DOHH2 (cell line): ENCODE data around the gene DDN.

Source experiments
- H3F3A ChIP-seq: fragments of 200-600 bp; sonication (generic), shearing (Covaris generic); 2 replicates; pipeline ENCODE4 v1.6.0; 2016; ENCODE audit warnings: antibody characterized with exemption, mild to moderate bottlenecking; ENCODE audit not compliant: control insufficient read depth, insufficient read depth
- H3K27ac ChIP-seq: fragments of 200-600 bp; sonication (generic); 2 replicates; pipeline ENCODE4 v1.5.1; 2014; ENCODE audit warnings: low read depth, mild to moderate bottlenecking, low read length, moderate library complexity
- H3K27me3 ChIP-seq: fragments of 200-600 bp; sonication (generic); 2 replicates; pipeline ENCODE4 v1.6.1; 2014; ENCODE audit warnings: mild to moderate bottlenecking, low read length, mixed read lengths; ENCODE audit not compliant: control insufficient read depth
- H3K36me3 ChIP-seq: fragments of 200-600 bp; sonication (generic); 2 replicates; pipeline ENCODE4 v1.6.1; 2014; ENCODE audit warnings: mild to moderate bottlenecking, low read length, moderate library complexity, mixed read lengths; ENCODE audit not compliant: control insufficient read depth
- H3K4me1 ChIP-seq: fragments of 200-600 bp; sonication (generic); 2 replicates; pipeline ENCODE4 v1.6.1; 2014; ENCODE audit warnings: mild to moderate bottlenecking, low read length, mixed read lengths; ENCODE audit not compliant: control insufficient read depth
- H3K4me2 ChIP-seq: fragments of 200-600 bp; sonication (generic); 2 replicates; pipeline ENCODE4 v1.6.0; 2014; ENCODE audit warnings: mild to moderate bottlenecking, low read length, moderate library complexity
- H3K4me3 ChIP-seq: fragments of 200-600 bp; sonication (generic); 2 replicates; pipeline ENCODE4 v1.5.1; 2014; ENCODE audit warnings: mild to moderate bottlenecking, low read length, mixed read lengths
- H3K79me2 ChIP-seq: fragments of 200-600 bp; sonication (generic); 2 replicates; pipeline ENCODE4 v1.6.1; 2014; ENCODE audit warnings: mild to moderate bottlenecking, low read length, mixed read lengths; ENCODE audit not compliant: control insufficient read depth
- H3K9me2 ChIP-seq: fragments of 200-600 bp; sonication (generic); replicated peaks from 2 replicates; pipeline ENCODE4 v1.6.1; 2014; ENCODE audit warnings: mild to moderate bottlenecking, low read length, mixed read lengths; ENCODE audit not compliant: control insufficient read depth
- H3K9me3 ChIP-seq: fragments of 200-600 bp; sonication (generic); 2 replicates; pipeline ENCODE4 v1.6.1; 2014; ENCODE audit warnings: antibody characterized with exemption, low read length, mixed read lengths; ENCODE audit not compliant: control insufficient read depth, insufficient read depth
- H4K20me1 ChIP-seq: fragments of 200-600 bp; sonication (generic); 2 replicates; pipeline ENCODE4 v1.6.0; 2014; ENCODE audit warnings: low read depth, mild to moderate bottlenecking, antibody characterized with exemption, low read length, moderate library complexity; ENCODE audit not compliant: control insufficient read depth, insufficient read depth
- EZH2phosphoT487 ChIP-seq: fragments of 200-600 bp; sonication (generic); IDR thresholded peaks from 2 replicates; pipeline ENCODE4 v1.6.1; 2017; ENCODE audit warnings: borderline replicate concordance, mild to moderate bottlenecking, antibody characterized with exemption, low read length, moderate library complexity, mixed read lengths
- TF ChIP-seq, protein P1 (sequence below): fragments of 200-600 bp; sonication (generic); IDR thresholded peaks from one replicate; pipeline ENCODE4 v1.5.1; 2014; ENCODE audit warnings: antibody characterized with exemption, mild to moderate bottlenecking, low read depth, low read length; ENCODE audit not compliant: poor library complexity, severe bottlenecking

The DDN gene

DNA sequence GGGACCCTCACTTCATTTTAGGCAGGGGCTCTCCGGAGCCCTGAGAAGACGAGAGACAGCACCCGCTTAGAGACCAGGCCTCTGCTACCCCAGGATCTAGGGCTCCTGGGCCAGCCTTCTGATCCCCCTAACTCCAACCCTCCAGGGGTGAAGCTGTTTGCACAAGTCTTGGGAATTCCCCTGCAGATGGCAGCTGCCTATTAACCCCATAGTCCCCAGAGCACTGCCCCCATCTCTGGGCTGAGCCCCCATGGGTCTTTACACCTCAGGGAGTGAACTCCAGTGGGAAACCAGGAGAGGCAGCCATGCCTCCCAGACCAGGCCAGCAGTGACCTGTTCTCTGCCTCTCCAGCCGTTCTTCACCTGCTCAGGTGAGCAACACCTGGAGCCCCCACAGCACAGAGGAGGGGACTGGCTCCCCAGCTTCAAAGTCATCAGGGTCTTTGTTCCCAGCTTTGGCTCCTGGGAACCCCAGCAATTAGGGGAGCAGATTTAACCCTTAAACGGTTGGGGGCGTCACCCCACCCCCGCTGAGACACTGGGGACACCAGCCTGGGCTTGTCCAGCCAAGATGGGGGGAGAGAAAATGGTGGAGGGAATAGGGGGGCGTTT lies 29.9 kb downstream of the DDN start:
- Histone ChIP-seq H3K4me2 (no peak overlapping the region), H3F3A (no peaks in the 10 kb centered on the region; the same call in 1 of the 2 replicates), H3K9me3 (no peaks in the 10 kb centered on the region), H3K9me2 (no peaks in the 10 kb centered on the region), H3K36me3 (no peaks in the 10 kb centered on the region), H3K4me1 (peaks cover 36% of the 10 kb centered on the region), H3K4me3 (no peak overlapping the region), H3K27ac (no peak overlapping the region), H4K20me1 (no peaks in the 10 kb centered on the region; the same call in 1 of the 2 replicates), H3K27me3 (peaks cover 56% of the 10 kb centered on the region), H3K79me2 (no peaks in the 10 kb centered on the region)
- no peak; the same call in 1 of the 2 replicates for TF ChIP-seq EZH2phosphoT487

DNA sequence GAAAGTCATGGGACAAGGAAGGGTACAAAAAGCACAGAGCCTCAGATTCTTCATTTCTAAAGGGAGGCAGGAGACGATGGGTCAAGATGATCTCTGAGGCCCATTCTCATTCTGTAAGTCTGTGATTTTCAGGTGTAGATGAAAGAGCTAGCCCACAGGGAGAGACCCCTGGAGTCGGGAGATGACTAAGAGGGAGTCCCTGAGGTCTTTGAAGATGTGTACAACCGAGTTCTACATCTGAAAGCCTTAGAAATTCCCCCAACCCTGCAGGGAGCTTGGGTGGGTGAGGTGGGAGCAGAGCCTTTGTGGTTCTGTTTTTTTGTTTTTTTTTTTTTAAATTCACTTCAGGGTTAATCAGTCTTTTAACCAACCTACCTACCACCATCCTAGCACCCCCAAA lies 30.7 kb downstream of the DDN start:
- Histone ChIP-seq H3K27me3 (peaks cover 49% of the 10 kb centered on the region), H3K4me2 (no peak overlapping the region)

DNA sequence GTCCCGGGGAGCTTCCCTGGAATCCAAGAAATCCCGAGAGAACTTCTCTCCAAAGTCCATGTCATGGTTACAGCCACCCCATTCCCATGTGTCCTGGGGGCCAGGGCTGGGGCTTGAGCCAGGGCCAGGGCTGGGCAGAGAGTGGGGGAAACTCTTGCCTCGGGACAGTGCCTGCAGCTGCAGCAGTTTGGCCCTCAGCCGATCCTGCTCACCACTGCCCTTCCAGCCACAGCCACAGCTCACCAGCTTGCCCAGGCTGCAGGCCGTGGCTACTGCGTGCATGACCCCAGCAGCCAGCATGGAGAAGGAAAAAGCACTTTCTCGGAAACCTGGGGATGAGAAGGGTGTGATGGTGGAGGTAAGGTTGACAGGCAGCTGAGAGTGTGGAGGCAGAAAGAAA lies 31.2 kb downstream of the DDN start:
- H3K4me1 ChIP-seq: peaks cover 36% of the 10 kb centered on the region
- no peak overlapping the region for H3K4me2 ChIP-seq
- H3K9me2 ChIP-seq: no peaks in the 10 kb centered on the region
- H3K36me3 ChIP-seq: no peaks in the 10 kb centered on the region
- H3K4me3 ChIP-seq: no peak overlapping the region
- peaks cover 44% of the 10 kb centered on the region for H3K27me3 ChIP-seq
- H3K27ac ChIP-seq: no peak overlapping the region
- no peaks in the 10 kb centered on the region; the same call in 1 of the 2 replicates for H3F3A ChIP-seq
- no peak for TF ChIP-seq EZH2phosphoT487
- TF ChIP-seq, protein P1, sequence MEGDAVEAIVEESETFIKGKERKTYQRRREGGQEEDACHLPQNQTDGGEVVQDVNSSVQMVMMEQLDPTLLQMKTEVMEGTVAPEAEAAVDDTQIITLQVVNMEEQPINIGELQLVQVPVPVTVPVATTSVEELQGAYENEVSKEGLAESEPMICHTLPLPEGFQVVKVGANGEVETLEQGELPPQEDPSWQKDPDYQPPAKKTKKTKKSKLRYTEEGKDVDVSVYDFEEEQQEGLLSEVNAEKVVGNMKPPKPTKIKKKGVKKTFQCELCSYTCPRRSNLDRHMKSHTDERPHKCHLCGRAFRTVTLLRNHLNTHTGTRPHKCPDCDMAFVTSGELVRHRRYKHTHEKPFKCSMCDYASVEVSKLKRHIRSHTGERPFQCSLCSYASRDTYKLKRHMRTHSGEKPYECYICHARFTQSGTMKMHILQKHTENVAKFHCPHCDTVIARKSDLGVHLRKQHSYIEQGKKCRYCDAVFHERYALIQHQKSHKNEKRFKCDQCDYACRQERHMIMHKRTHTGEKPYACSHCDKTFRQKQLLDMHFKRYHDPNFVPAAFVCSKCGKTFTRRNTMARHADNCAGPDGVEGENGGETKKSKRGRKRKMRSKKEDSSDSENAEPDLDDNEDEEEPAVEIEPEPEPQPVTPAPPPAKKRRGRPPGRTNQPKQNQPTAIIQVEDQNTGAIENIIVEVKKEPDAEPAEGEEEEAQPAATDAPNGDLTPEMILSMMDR: no peak
- H4K20me1 ChIP-seq: no peaks in the 10 kb centered on the region; the same call in 1 of the 2 replicates
- H3K9me3 ChIP-seq: no peaks in the 10 kb centered on the region
- no peaks in the 10 kb centered on the region for H3K79me2 ChIP-seq

More for the DNA sequence above, 30.7 kb downstream of the DDN start:
- Histone ChIP-seq H3K79me2 (no peaks in the 10 kb centered on the region), H3K4me1 (peaks cover 36% of the 10 kb centered on the region), H3K27ac (no peak overlapping the region), H3K36me3 (no peaks in the 10 kb centered on the region), H3K9me3 (no peaks in the 10 kb centered on the region), H3K9me2 (no peaks in the 10 kb centered on the region), H3K4me3 (no peak overlapping the region), H4K20me1 (no peaks in the 10 kb centered on the region; the same call in 1 of the 2 replicates), H3F3A (no peaks in the 10 kb centered on the region; the same call in 1 of the 2 replicates)
- no peak for TF ChIP-seq EZH2phosphoT487
- TF ChIP-seq, protein P1: no peak

DNA sequence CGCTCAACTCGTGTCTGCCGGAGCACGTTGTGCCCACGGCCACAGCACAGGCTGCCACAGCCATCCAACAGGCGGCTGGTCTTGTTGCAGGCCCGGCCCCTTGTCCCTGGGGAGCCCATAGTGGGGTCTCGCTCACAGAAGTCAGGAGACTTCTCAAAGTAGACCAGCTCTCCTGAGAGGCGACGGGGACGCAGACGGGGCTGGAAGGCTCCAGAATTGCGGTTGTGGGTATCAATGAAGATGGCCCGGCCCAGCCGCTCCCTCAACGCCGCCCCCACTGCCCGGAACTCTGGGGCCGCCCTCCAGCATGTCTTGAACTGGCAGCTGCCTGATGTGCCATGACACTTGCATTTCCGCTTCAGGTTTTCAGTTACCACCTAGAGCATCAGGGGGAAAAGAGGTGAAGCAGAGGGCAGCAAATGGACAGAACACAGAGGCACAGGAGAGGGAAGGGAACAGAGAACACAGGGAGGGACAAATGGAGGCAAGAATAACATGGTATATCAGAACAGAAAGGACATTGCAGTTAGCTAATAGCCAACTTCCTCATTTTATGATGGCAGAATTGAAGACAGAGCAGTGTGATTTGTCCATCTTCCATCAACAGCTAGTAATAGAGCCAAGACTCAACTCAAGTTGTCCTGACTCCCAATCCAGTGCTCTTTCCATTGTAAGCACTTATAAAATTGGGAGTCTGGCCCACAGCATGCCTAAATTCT lies 32.8 kb downstream of the DDN start:
- Histone ChIP-seq H3K4me3 (peak overlapping the region; percentile 12), H3K27me3 (peaks cover 27% of the 10 kb centered on the region), H3K4me1 (peaks cover 31% of the 10 kb centered on the region), H3F3A (no peaks in the 10 kb centered on the region; the same call in 1 of the 2 replicates), H3K4me2 (peak overlapping the region; percentile 51), H3K79me2 (no peaks in the 10 kb centered on the region), H3K9me2 (no peaks in the 10 kb centered on the region), H3K27ac (no peak overlapping the region), H4K20me1 (no peaks in the 10 kb centered on the region; the same call in 1 of the 2 replicates), H3K36me3 (no peaks in the 10 kb centered on the region), H3K9me3 (no peaks in the 10 kb centered on the region)
- no peak for TF ChIP-seq EZH2phosphoT487
- TF ChIP-seq, protein P1: no peak
